A549 (cell line): Measurements from ENCODE around the gene GXYLT1. TPM values are rescaled to one million over a fixed set of nuclear protein-coding genes. Genes with fewer than 3 reads are reported as not detected.

ENCODE experiments used
- ATAC-seq, 2 experiments: fragments of 200-7000 bp in 1 of 2; fragments of >200 bp in 1 of 2; cut with Nextera tagmentation in 1 of 2; cut with Tn5 transposase in 1 of 2; 3 replicates each; pipeline versions ENCODE4 v1.8.0 to v1.9.1; 2018 to 2020; ENCODE audit warnings: mild to moderate bottlenecking in 1 of 2, moderate library complexity in 1 of 2
- CTCF ChIA-PET: fragments of 300-600 bp; sonication (Branson Sonifier 250); formaldehyde crosslinking; extraction: SDS; loops from one replicate; lab custom pipeline; 2021; ENCODE audit warnings: antibody characterized with exemption, inconsistent platforms; lab: Yijun Ruan, JAX
- POLR2A ChIA-PET: fragments of 350-600 bp; formaldehyde crosslinking; extraction: SDS; loops from one replicate; lab custom pipeline; 2021; ENCODE audit warnings: antibody characterized with exemption, inconsistent platforms; lab: Yijun Ruan, JAX
- DNase-seq, 2 experiments: peaks; one replicate each; pipeline versions ENCODE4 v3.0.0 to v3.0.0-alpha.2; 2011 to 2016; ENCODE audit warnings: low read depth in 1 of 2, low spot score in 1 of 2
- FAIRE-seq: peaks from 2 replicates; lab custom pipeline; 2011; peaks lifted over from hg19 to GRCh38; lab: Jason Lieb, UNC
- H3K27ac ChIP-seq, 2 experiments: fragments of >200 bp; sonication (Bioruptor Twin); formaldehyde crosslinking; 3 replicates each; pipeline ENCODE4 v1.5.1; 2016 to 2017
- H3K4me1 ChIP-seq: fragments of >200 bp; sonication (Bioruptor Twin); formaldehyde crosslinking; 3 replicates; pipeline ENCODE4 v1.6.1; 2016
- H3K4me2 ChIP-seq: fragments of >200 bp; sonication (Bioruptor Twin); formaldehyde crosslinking; 3 replicates; pipeline ENCODE4 v1.6.1; 2016
- H3K4me3 ChIP-seq: fragments of >200 bp; sonication (Bioruptor Twin); formaldehyde crosslinking; 3 replicates; pipeline ENCODE4 v1.5.1; 2016
- H3K9me3 ChIP-seq: fragments of >200 bp; sonication (Bioruptor Twin); formaldehyde crosslinking; 3 replicates; pipeline ENCODE4 v1.6.1; 2016
- CEBPB ChIP-seq, 2 experiments: fragments of >200 bp in 1 of 2; sonication (Bioruptor Twin) in 1 of 2; formaldehyde crosslinking in 1 of 2; IDR thresholded peaks; 2 replicates each; pipeline ENCODE4 v1.6.1; 2012 to 2016
- CHD2 ChIP-seq: fragments of 150-350 bp; IDR thresholded peaks from 2 replicates; pipeline ENCODE4 v1.6.1; 2014; ENCODE audit warnings: low read length; ENCODE audit not compliant: partially characterized antibody
- ESRRA ChIP-seq: fragments of 150-350 bp; IDR thresholded peaks from 2 replicates; pipeline ENCODE4 v1.6.1; 2014; ENCODE audit warnings: mild to moderate bottlenecking, low read length, borderline replicate concordance
- FOSB ChIP-seq: fragments of 250-450 bp; sonication (Bioruptor Pico); IDR thresholded peaks from 2 replicates; pipeline ENCODE4 v1.5.0; 2020; ENCODE audit warnings: mild to moderate bottlenecking, moderate library complexity
- HOXB13 ChIP-seq: fragments of 250-450 bp; sonication (Bioruptor Pico); IDR thresholded peaks from 2 replicates; pipeline ENCODE4 v1.5.0; 2020; ENCODE audit warnings: low read depth, mild to moderate bottlenecking, moderate library complexity
- JUN ChIP-seq, 2 experiments: fragments of >200 bp; sonication (Bioruptor Twin); formaldehyde crosslinking; IDR thresholded peaks; 2 replicates in 1 of 2; 3 replicates in 1 of 2; pipeline ENCODE4 v1.6.1; 2016 to 2017
- MYC ChIP-seq: IDR thresholded peaks from 2 replicates; pipeline ENCODE4 v1.6.1; 2012; ENCODE audit warnings: mild to moderate bottlenecking, inconsistent platforms, low read length, improper control_type of control experiment, borderline replicate concordance
- PHF8 ChIP-seq: fragments of 200-600 bp; sonication (generic); IDR thresholded peaks from 2 replicates; pipeline ENCODE4 v1.6.1; 2016; ENCODE audit warnings: low read depth, mild to moderate bottlenecking, antibody characterized with exemption, moderate library complexity, borderline replicate concordance
- REST ChIP-seq: fragments of 200-600 bp; sonication (generic); IDR thresholded peaks from 2 replicates; pipeline ENCODE4 v1.6.1; 2016; ENCODE audit warnings: antibody characterized with exemption, mild to moderate bottlenecking, moderate library complexity
- SMC3 ChIP-seq: fragments of >200 bp; sonication (Bioruptor Twin); formaldehyde crosslinking; IDR thresholded peaks from 3 replicates; pipeline ENCODE4 v1.6.1; 2018; ENCODE audit warnings: inconsistent platforms
- ZSCAN20 ChIP-seq: fragments of 250-450 bp; sonication (Bioruptor Pico); IDR thresholded peaks from 2 replicates; pipeline ENCODE4 v1.8.0; 2022; ENCODE audit warnings: mild to moderate bottlenecking, moderate library complexity
- WGBS: methylation state at CpG from one replicate; pipeline ENCODE4 v1.1.6; 2017; ENCODE audit errors: missing lambda C conversion rate; 5-methylcytosine and 5-hydroxymethylcytosine counted together
- polyA plus RNA-seq, 4 experiments: library from polyadenylated mRNA; depleted of rRNA in 3 of 4; stranded (reverse); fragments of >200 nt; fragmentation: RNase III in 1 of 4; extraction: RNeasy Plus Mini Kit Qiagen cat#74134 plus additional on column Dnase treatment in 1 of 4; gene quantifications; 2 replicates in 3 of 4; 3 replicates in 1 of 4; pipeline ENCODE4 v1.2.3, GENCODE V29; 2011 to 2017

The GXYLT1 gene
- polyA plus RNA-seq, 2 of the 4 experiments (the other 2 are of a cell fraction) = 11.2 to 25.0 TPM

GRCh38 chr12:42182394-42182793 is 37.7 kb upstream of the GXYLT1 start:
- H3K4me3 ChIP-seq = no peak overlapping the region
- ATAC-seq (no peak), DNase-seq (no peak), FAIRE-seq (no peak)
- H3K27ac ChIP-seq = no peak overlapping the region
- TF ChIP-seq CHD2 (no peak), HOXB13 (CRISPR knock-in tag) (no peak)
- no peak overlapping the region for H3K4me2 ChIP-seq
- ChIA-PET POLR2A (no interaction called here), CTCF (interaction anchor here (1.0 to 1.5 kb wide), 2 partner anchors 26 to 36 kb away, joined by 3 to 5 read pairs; no protein-coding TSS in a partner anchor)
- 90% methylated on average over 2 of the region's 2 CpGs for WGBS
- no peaks in the 10 kb centered on the region for H3K9me3 ChIP-seq
- H3K4me1 ChIP-seq = peaks cover 10% of the 10 kb centered on the region; the same call in 2 of the 3 replicates

GRCh38 chr12:42180990-42181596 is 36.4 kb upstream of the GXYLT1 start:
- DNase-seq = no peak
- Histone ChIP-seq H3K4me2 (no peak overlapping the region), H3K27ac (no peak overlapping the region), H3K4me1 (peaks cover 7% of the 10 kb centered on the region; the same call in 2 of the 3 replicates), H3K4me3 (no peak overlapping the region), H3K9me3 (0 out of 3 replicates have a peak, but pooled peaks cover 3% of the 10 kb centered on the region)
- ChIA-PET POLR2A (no interaction called here), CTCF (interaction anchor here (1.5 kb wide), 1 partner anchor 27 kb away, joined by 5 read pairs; no protein-coding TSS in a partner anchor)
- FAIRE-seq = no peak
- WGBS = 85% methylated on average over 2 of the region's 2 CpGs
- peak in 1 of 2 experiments; percentile 35; a peak in 2 of 6 replicates for ATAC-seq
- TF ChIP-seq MYC (no peak), CEBPB (IDR thresholded peaks at IDR 0.05) (peak; percentile 37 to 56; a peak in 3 of 4 replicates)

- 0 out of 3 replicates have a peak, but pooled peaks cover 7% of the 10 kb centered on the region for H3K9me3 ChIP-seq
- no peak overlapping the region for H3K4me2 ChIP-seq
- POLR2A ChIA-PET = no interaction called here
- FAIRE-seq (no peak), ATAC-seq (no peak), DNase-seq (no peak)
- TF ChIP-seq REST (no peak), PHF8 (no peak), ZSCAN20 (CRISPR knock-in tag) (no peak), JUN (IDR thresholded peaks at IDR 0.05) (no peak)
- peaks cover 16% of the 10 kb centered on the region for H3K4me1 ChIP-seq
- WGBS = 95% methylated on average over 2 of the region's 2 CpGs
- H3K27ac ChIP-seq = no peak overlapping the region
- H3K4me3 ChIP-seq = no peak overlapping the region
- CTCF ChIA-PET = no interaction called here
Observed at GRCh38 chr12:42178101-42178500, 33.4 kb upstream of the GXYLT1 start.

GRCh38 chr12:42174978-42175377 is 30.3 kb upstream of the GXYLT1 start:
- no peak overlapping the region for H3K4me2 ChIP-seq
- 93% methylated on average over 1 of the region's 1 CpG for WGBS
- H3K9me3 ChIP-seq = 0 out of 3 replicates have a peak, but pooled peaks cover 7% of the 10 kb centered on the region
- CTCF ChIA-PET = no interaction called here
- no peak overlapping the region for H3K27ac ChIP-seq
- H3K4me1 ChIP-seq = peaks cover 9% of the 10 kb centered on the region
- no peak for DNase-seq
- ATAC-seq = no peak
- TF ChIP-seq ESRRA (no peak), SMC3 (no peak), FOSB (CRISPR knock-in tag) (no peak)
- POLR2A ChIA-PET = no interaction called here
- FAIRE-seq = no peak
- H3K4me3 ChIP-seq = no peak overlapping the region
